Loucy (cell line): ENCODE results near the gene ACSBG1.

Experiments used
- H2AFZ ChIP-seq: fragments of 200-600 bp; sonication (generic); 2 replicates; pipeline ENCODE4 v1.6.0; 2016; ENCODE audit warnings: antibody characterized with exemption, mild to moderate bottlenecking, low read length, moderate library complexity
- H3F3A ChIP-seq: fragments of 200-600 bp; 2 replicates; pipeline ENCODE4 v1.6.0; 2016; ENCODE audit warnings: antibody characterized with exemption, low read depth, mild to moderate bottlenecking
- H3K27me3 ChIP-seq: fragments of 200-600 bp; sonication (generic); 2 replicates; pipeline ENCODE4 v1.6.1; 2014; ENCODE audit warnings: low read length, mild to moderate bottlenecking; ENCODE audit not compliant: insufficient read depth, poor library complexity, severe bottlenecking
- H3K36me3 ChIP-seq: fragments of 200-600 bp; sonication (generic); 2 replicates; pipeline ENCODE4 v1.6.1; 2016; ENCODE audit warnings: low read length; ENCODE audit not compliant: insufficient read depth
- H3K4me1 ChIP-seq: fragments of 200-600 bp; sonication (generic); 2 replicates; pipeline ENCODE4 v1.5.1; 2014; ENCODE audit warnings: low read length, mild to moderate bottlenecking; ENCODE audit not compliant: insufficient read depth, poor library complexity, severe bottlenecking
- H3K4me2 ChIP-seq: fragments of 200-600 bp; sonication (generic); 2 replicates; pipeline ENCODE4 v1.6.0; 2014; ENCODE audit warnings: antibody characterized with exemption, low read length, low read depth, mild to moderate bottlenecking; ENCODE audit not compliant: poor library complexity, severe bottlenecking
- H3K4me3 ChIP-seq: fragments of 200-600 bp; sonication (generic); 2 replicates; pipeline ENCODE4 v1.5.1; 2014; ENCODE audit warnings: low read length, mild to moderate bottlenecking, mixed read lengths; ENCODE audit not compliant: poor library complexity, severe bottlenecking
- H3K79me2 ChIP-seq: fragments of 200-600 bp; sonication (generic); 2 replicates; pipeline ENCODE4 v1.6.1; 2014; ENCODE audit warnings: low read length; ENCODE audit not compliant: insufficient read depth
- H3K9ac ChIP-seq: fragments of 200-600 bp; sonication (generic); 2 replicates; pipeline ENCODE4 v1.6.0; 2014; ENCODE audit warnings: mild to moderate bottlenecking, low read depth, low read length, moderate library complexity; ENCODE audit not compliant: poor library complexity, severe bottlenecking
- H3K9me2 ChIP-seq: fragments of 200-600 bp; sonication (generic); replicated peaks from 2 replicates; pipeline ENCODE4 v1.6.1; 2016; ENCODE audit warnings: low read depth, low read length, mixed read lengths
- H3K9me3 ChIP-seq: fragments of 200-600 bp; sonication (generic); 2 replicates; pipeline ENCODE4 v1.6.1; 2014; ENCODE audit warnings: mild to moderate bottlenecking, antibody characterized with exemption, low read length, low read depth; ENCODE audit not compliant: insufficient read depth
- H4K20me1 ChIP-seq: fragments of 200-600 bp; sonication (generic); 2 replicates; pipeline ENCODE4 v1.6.0; 2014; ENCODE audit warnings: antibody characterized with exemption, low read length, mild to moderate bottlenecking; ENCODE audit not compliant: insufficient read depth, poor library complexity, severe bottlenecking
- CTCF ChIP-seq: fragments of 200-600 bp; sonication (generic); conservative IDR thresholded peaks from 2 replicates; pipeline ENCODE4 v1.5.1; 2014; ENCODE audit warnings: mild to moderate bottlenecking, antibody characterized with exemption, low read length
- EZH2phosphoT487 ChIP-seq: fragments of 200-600 bp; IDR thresholded peaks from 2 replicates; pipeline ENCODE4 v1.6.1; 2018; ENCODE audit warnings: antibody characterized with exemption, mild to moderate bottlenecking, moderate library complexity, borderline replicate concordance

Gene ACSBG1

GRCh38 chr15:78194568-78194925 is 39.8 kb downstream of the ACSBG1 start:
- H3K9me2 ChIP-seq = no peaks in the 10 kb centered on the region
- no peaks in the 10 kb centered on the region for H3K27me3 ChIP-seq
- H3K9ac ChIP-seq = no peak overlapping the region
- H2AFZ ChIP-seq = no peak overlapping the region
- TF ChIP-seq EZH2phosphoT487 = no peak
- no peaks in the 10 kb centered on the region for H3F3A ChIP-seq
- H3K9me3 ChIP-seq = no peaks in the 10 kb centered on the region
- H3K4me2 ChIP-seq = no peak overlapping the region
- no peaks in the 10 kb centered on the region for H3K79me2 ChIP-seq
- no peaks in the 10 kb centered on the region for H4K20me1 ChIP-seq
- no peak overlapping the region for H3K4me3 ChIP-seq
- H3K4me1 ChIP-seq = no peaks in the 10 kb centered on the region
- H3K36me3 ChIP-seq = no peaks in the 10 kb centered on the region

- Histone ChIP-seq H3K36me3 (no peaks in the 10 kb centered on the region), H3K4me2 (no peak overlapping the region), H3F3A (no peaks in the 10 kb centered on the region), H3K9me3 (no peaks in the 10 kb centered on the region), H3K9me2 (no peaks in the 10 kb centered on the region), H2AFZ (no peak overlapping the region), H3K4me3 (no peak overlapping the region), H3K79me2 (no peaks in the 10 kb centered on the region), H3K9ac (no peak overlapping the region), H4K20me1 (no peaks in the 10 kb centered on the region), H3K27me3 (no peaks in the 10 kb centered on the region), H3K4me1 (no peaks in the 10 kb centered on the region)
- TF ChIP-seq CTCF (no peak), EZH2phosphoT487 (no peak)
Measured at GRCh38 chr15:78193731-78194567, 40.4 kb downstream of the ACSBG1 start.

GRCh38 chr15:78192826-78193594 is 41.4 kb downstream of the ACSBG1 start:
- Histone ChIP-seq H3K9me2 (no peaks in the 10 kb centered on the region), H3K4me2 (no peak overlapping the region), H3K9me3 (no peaks in the 10 kb centered on the region), H3K36me3 (no peaks in the 10 kb centered on the region), H2AFZ (no peak overlapping the region), H3K27me3 (no peaks in the 10 kb centered on the region), H3K4me3 (no peak overlapping the region), H3K79me2 (no peaks in the 10 kb centered on the region), H3K9ac (no peak overlapping the region), H3K4me1 (no peaks in the 10 kb centered on the region), H4K20me1 (no peaks in the 10 kb centered on the region), H3F3A (no peaks in the 10 kb centered on the region)
- no peak for TF ChIP-seq EZH2phosphoT487
- TF ChIP-seq CTCF = no peak
